C4-2B (cell line): ENCODE results near the gene KIF6.

Experiments used
- CTCF ChIP-seq: fragments of 450-650 bp; conservative IDR thresholded peaks from 2 replicates; pipeline ENCODE4 v1.5.1; 2017; ENCODE audit warnings: mild to moderate bottlenecking
- ZFX ChIP-seq: fragments of 450-650 bp; IDR thresholded peaks from 2 replicates; pipeline ENCODE4 v1.6.1; 2017

- TF ChIP-seq CTCF (no peak), ZFX (no peak)
Observed at GRCh38 chr6:39428816-39429215, 296.4 kb downstream of the KIF6 start.
